ENCODE measurements around the gene DSTYK.
"Not testable (repeated sequence)": the region's sequence is repeated elsewhere in the genome, so short reads cannot be mapped to it uniquely, and the experiment has no call there.

DSTYK gene

DNA sequence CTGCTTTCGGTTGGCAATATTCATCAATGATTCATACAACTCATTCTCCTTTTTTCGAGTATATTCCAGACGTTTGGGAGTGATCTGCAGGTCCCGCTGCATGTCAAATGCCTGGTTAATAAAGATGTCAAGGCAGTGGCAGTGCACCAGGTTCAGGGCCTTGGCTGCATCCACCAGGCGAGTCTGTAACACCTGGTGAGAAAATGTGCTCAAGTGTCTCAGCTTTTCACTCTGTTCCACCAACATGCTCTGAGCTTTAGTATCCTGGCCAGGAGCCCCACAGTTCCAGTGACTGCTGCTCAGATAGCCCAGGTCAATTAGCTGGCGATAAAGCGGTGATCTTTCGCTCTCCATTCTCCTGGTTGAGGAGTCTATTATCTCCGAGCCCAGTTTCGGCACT lies 42.3 kb downstream of the DSTYK start:
- TF ChIP-seq, protein P1, sequence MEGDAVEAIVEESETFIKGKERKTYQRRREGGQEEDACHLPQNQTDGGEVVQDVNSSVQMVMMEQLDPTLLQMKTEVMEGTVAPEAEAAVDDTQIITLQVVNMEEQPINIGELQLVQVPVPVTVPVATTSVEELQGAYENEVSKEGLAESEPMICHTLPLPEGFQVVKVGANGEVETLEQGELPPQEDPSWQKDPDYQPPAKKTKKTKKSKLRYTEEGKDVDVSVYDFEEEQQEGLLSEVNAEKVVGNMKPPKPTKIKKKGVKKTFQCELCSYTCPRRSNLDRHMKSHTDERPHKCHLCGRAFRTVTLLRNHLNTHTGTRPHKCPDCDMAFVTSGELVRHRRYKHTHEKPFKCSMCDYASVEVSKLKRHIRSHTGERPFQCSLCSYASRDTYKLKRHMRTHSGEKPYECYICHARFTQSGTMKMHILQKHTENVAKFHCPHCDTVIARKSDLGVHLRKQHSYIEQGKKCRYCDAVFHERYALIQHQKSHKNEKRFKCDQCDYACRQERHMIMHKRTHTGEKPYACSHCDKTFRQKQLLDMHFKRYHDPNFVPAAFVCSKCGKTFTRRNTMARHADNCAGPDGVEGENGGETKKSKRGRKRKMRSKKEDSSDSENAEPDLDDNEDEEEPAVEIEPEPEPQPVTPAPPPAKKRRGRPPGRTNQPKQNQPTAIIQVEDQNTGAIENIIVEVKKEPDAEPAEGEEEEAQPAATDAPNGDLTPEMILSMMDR (conservative IDR thresholded peaks at IDR 0.05; ENCODE audit: control insufficient read depth, insufficient read depth, low read depth, low read length): no peak
- no peak overlapping the region for H3K4me3 ChIP-seq (ENCODE audit: control insufficient read depth, low read depth, low read length)
- DNase-seq (ENCODE audit: low read depth): no peak

DNA sequence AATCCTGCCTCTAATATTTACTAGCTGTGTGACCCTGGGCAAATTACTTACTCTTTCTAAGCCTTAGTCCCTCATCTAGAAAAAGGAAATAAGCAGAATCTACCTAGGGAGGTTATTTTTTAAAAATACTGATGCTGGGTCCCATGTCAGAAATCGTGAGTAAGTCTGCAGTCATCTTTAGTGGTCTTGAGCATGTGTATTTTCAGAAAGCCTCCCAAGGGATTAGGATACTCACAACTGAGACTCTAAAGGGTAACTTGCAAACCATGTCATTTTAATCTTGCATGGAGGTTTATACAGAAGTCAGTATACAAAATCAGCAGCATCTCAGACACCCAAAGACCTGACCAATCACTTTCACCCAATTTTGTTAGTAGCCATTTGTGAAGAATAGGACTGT lies 43.2 kb downstream of the DSTYK start:
- peak; percentile 70 for DNase-seq (ENCODE audit: low read depth)
- H3K4me3 ChIP-seq (ENCODE audit: control insufficient read depth, low read depth, low read length): no peak overlapping the region
- TF ChIP-seq, protein P1 (conservative IDR thresholded peaks at IDR 0.05; ENCODE audit: control insufficient read depth, insufficient read depth, low read depth, low read length): no peak

DNA sequence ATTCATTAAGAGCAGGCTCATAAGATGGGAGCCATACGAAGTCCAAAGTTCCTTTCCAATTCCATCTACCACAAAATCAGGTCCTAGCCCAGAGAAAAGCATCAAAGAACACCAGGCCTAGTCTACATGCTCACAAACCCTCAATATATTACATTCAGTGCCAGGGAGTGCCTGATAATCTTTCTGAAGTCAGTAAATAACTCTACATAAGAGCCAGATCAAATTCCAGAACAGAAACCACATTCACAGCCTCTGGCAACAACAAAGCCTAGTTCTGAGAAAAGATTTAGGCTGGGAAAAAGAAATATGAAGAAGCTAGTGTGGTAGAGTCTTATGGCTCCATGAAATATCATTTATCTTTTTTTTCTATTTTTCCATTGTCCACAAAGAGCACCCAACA lies 49.2 kb downstream of the DSTYK start:
- DNase-seq (ENCODE audit: low read depth): no peak
- H3K4me3 ChIP-seq (ENCODE audit: control insufficient read depth, low read depth, low read length): no peak overlapping the region
- TF ChIP-seq, protein P1 (conservative IDR thresholded peaks at IDR 0.05; ENCODE audit: control insufficient read depth, insufficient read depth, low read depth, low read length): no peak

DNA sequence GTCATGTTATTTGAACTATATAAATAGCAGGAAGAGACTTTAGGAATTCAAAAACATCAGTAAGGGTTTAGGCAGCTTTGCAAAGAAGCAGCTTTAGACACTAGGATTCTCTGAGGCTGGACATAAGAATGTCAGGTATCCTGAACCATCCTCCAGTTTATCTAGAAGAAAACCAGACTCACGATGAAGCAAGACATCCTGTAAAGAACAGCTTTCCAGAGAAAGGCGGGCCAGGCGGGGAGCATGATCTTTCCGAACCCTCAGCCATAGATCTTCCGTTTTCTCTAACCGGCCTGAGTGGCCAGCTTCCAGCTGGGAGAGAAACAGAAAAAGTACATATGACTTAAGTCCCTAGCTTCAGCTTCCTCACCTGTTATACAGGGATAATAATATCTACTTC lies 50.4 kb downstream of the DSTYK start:
- no peak for DNase-seq (ENCODE audit: low read depth)
- no peak overlapping the region for H3K4me3 ChIP-seq (ENCODE audit: control insufficient read depth, low read depth, low read length)
- TF ChIP-seq, protein P1 (conservative IDR thresholded peaks at IDR 0.05; ENCODE audit: control insufficient read depth, insufficient read depth, low read depth, low read length): no peak

DNA sequence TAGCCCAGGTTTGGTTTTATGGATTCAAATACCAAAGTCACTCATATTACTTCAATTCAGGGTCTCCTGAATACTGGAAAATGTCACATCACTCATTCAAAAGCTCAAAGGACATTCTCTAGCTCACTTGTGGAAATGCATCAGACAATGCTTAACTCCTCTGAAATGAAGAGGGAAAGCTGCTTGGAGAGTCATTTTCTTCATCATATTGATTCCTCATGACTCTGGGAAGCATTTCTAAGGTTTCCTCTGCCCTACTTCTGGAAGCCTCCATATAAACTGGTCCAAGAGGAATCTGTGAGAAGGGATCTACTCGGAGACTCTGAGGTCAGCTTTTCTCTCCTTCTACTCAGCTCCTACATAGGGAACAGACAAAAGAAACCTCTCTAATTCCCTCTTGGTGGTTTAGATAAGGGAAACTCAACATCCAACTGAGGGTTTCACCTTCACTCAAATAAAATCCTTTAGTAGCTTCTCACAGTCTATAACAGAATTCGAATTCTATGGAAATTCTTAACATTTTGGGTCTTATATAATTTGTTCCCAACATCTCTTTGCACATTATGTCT lies 53.4 kb downstream of the DSTYK start:
- DNase-seq (ENCODE audit: low read depth): no peak
- no peak overlapping the region for H3K4me3 ChIP-seq (ENCODE audit: control insufficient read depth, low read depth, low read length)
- TF ChIP-seq, protein P1 (conservative IDR thresholded peaks at IDR 0.05; ENCODE audit: control insufficient read depth, insufficient read depth, low read depth, low read length): no peak

DNA sequence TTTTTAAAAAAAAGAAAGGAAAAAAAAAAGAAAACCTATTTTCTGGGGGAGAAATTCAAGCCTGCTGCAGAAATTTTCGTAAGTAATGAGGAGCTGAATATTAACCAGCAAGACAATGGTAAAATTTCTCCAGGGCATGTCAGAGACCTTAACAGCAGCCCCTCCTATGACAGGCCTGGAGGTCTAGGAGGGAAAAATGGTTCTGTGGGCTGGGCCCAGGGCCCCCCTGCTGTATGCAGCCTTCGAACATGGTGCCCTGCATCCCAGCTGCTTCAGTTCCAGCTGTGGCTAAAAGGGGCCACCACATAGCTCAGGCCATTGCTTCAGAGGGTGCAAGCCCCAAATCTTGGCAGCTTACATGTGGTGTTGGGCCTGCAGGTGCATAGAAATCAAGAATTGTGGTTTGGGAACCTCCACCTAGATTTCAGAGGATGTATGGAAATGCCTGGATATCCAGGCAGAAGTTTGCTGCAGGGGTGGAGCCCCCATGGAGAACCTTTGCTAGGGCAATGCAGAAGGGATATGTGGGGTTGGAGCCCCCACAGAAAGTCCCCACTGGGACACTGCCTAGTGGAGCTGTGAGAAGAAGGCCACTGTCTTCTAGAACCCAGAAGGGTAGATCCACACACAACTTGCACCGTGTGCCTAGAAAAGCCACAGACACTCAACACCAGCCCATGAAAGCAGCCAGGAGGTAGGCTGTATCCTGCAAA lies 55.7 kb downstream of the DSTYK start:
- not testable (repeated sequence) for DNase-seq (ENCODE audit: low read depth)

DNA sequence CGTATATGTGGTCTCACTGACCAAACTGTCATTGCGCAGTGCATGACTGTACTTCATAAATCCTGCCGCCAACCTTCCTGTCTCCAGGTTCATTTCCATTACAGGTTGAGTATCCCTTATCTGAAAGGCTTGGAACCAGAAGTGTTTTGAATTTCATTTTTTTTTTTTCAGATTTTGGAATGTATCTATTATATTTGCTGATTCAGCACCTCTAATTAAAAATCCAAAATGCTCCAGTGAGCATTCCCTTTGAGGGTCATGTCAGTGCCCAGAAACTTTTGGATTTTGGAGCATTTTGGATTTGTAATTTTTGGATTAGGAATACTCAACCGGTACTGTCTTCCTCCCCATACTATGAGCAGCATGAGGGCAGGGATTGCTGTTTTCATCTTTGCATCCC lies 59.0 kb downstream of the DSTYK start:
- H3K4me3 ChIP-seq (ENCODE audit: control insufficient read depth, low read depth, low read length): no peak overlapping the region
- no peak for DNase-seq (ENCODE audit: low read depth)
- TF ChIP-seq, protein P1 (conservative IDR thresholded peaks at IDR 0.05; ENCODE audit: control insufficient read depth, insufficient read depth, low read depth, low read length): no peak

More for the DNA sequence above, 55.7 kb downstream of the DSTYK start:
- not testable (repeated sequence) for H3K4me3 ChIP-seq (ENCODE audit: control insufficient read depth, low read depth, low read length)

Measured in fibroblast of mammary gland (primary cell).